Mucosa of descending colon (tissue), 3 donors: ENCODE measurements around the gene CERS6. TPM values are rescaled to one million over a fixed set of nuclear protein-coding genes. Genes with fewer than 3 reads are reported as not detected.
A peak's percentile ranks its signal among the peaks of the same experiment; 100 is the strongest.

ENCODE experiments used
- ATAC-seq: fragments of 200-7000 bp; cut with Tn5 transposase; one replicate; pipeline ENCODE4 v1.9.1; 2020; ENCODE audit warnings: mild to moderate bottlenecking, moderate library complexity
- DNase-seq, 3 donors: peaks; one replicate each; pipeline ENCODE4 v3.0.0-alpha.2; 2020
- H3K36me3 ChIP-seq: fragments of 200-600 bp; one replicate; pipeline ENCODE4 v1.8.0; 2021; ENCODE audit warnings: low read depth, mild to moderate bottlenecking
- H3K4me1 ChIP-seq: fragments of 200-600 bp; one replicate; pipeline ENCODE4 v1.8.0; 2021; ENCODE audit warnings: low read depth, mild to moderate bottlenecking
- H3K4me3 ChIP-seq: fragments of 200-600 bp; one replicate; pipeline ENCODE4 v1.8.0; 2021; ENCODE audit warnings: mild to moderate bottlenecking
- H3K9me3 ChIP-seq: fragments of 200-600 bp; one replicate; pipeline ENCODE4 v1.8.0; 2021; ENCODE audit warnings: mild to moderate bottlenecking
- intact Hi-C, 2 donors: fragments of 100-400 bp; cut with DNase I in 1 of 2; cut with micrococcal nuclease in 1 of 2; formaldehyde crosslinking; loops; one replicate each; pipeline versions ENCODE4 v1.11.0 to v1.11.1; 2022; cut with DNase I, micrococcal nuclease
- total RNA-seq, 3 donors: library from RNA; stranded (reverse); fragmentation: NEBNext Ultra II Directional in 2 of 3; extraction: Animal tissue kit (Norgen Biotek cat#: 25700) in 2 of 3; gene quantifications; one replicate each; pipeline versions ENCODE4 v1.2.1 to v1.2.4, GENCODE V29; 2021 to 2023
- TF ChIP-seq, protein P1 (sequence below): fragments of 200-600 bp; IDR thresholded peaks from one replicate; pipeline ENCODE4 v1.8.0; 2022; ENCODE audit warnings: antibody characterized with exemption, mild to moderate bottlenecking
- donor health status: DM: no; HTN: no; CAD: no; lungs with moderate emphysema.
- donor health status: DM: no; HTN: no; CAD: no.
- donor health status: DM: no; HTN: yes; CAD: no.

Gene CERS6
- total RNA-seq, 3 donors from 2014 or later = 27.4 to 67.2 (median 65.0) TPM

DNA sequence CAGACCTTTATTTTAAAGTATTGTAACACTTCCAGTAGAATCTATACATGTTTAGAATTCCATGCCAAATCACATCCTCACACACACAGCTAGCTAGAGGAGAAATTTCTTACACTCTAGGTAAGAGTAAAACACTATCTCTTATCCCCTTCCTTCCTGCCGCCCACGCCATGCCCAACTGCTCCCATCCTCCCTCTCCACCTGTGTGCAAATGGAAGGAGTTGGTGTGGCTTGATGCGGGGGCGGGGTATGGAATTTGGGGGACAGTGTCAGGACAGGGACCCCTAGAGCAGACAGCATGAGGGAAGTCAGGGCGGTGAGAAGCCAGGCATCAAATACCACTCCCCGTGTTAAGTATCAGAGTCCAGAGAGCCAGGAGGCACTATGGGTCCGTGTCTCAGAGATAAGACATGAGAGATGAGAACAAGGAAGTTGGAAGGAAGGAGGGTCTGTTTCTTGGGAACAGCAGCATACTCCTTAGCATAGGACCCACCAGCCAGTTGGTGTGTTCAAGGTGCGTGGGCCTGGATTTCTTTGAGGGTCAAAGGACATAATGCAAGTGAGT is 297.8 kb downstream of the CERS6 start:
- peaks cover 15% of the 10 kb centered on the region for H3K4me1 ChIP-seq
- intact Hi-C loops = no loop called here
- DNase-seq (no peak), ATAC-seq (no peak)
- no peak overlapping the region for H3K4me3 ChIP-seq
- H3K36me3 ChIP-seq = no peaks in the 10 kb centered on the region
- TF ChIP-seq, protein P1, sequence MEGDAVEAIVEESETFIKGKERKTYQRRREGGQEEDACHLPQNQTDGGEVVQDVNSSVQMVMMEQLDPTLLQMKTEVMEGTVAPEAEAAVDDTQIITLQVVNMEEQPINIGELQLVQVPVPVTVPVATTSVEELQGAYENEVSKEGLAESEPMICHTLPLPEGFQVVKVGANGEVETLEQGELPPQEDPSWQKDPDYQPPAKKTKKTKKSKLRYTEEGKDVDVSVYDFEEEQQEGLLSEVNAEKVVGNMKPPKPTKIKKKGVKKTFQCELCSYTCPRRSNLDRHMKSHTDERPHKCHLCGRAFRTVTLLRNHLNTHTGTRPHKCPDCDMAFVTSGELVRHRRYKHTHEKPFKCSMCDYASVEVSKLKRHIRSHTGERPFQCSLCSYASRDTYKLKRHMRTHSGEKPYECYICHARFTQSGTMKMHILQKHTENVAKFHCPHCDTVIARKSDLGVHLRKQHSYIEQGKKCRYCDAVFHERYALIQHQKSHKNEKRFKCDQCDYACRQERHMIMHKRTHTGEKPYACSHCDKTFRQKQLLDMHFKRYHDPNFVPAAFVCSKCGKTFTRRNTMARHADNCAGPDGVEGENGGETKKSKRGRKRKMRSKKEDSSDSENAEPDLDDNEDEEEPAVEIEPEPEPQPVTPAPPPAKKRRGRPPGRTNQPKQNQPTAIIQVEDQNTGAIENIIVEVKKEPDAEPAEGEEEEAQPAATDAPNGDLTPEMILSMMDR = no peak
- no peaks in the 10 kb centered on the region for H3K9me3 ChIP-seq

DNA sequence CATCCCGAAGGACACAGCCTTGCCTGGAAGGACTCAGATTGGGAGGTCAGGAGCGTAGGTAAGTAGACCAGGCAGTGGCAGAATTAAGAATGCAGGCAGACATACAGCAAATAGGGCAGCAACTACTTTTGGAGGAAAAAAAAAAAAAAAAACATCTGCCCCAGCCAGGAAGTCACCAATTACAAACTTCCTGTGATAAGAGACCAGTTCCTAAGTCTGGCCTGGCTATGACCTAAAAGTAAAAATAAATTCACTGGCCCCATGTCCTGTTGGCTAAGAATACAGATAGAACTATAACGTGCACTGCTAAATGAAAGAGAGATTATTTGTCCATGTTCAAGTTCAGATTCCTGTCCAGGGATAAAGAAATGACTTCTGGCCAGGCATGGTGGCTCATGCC is 301.2 kb downstream of the CERS6 start:
- ATAC-seq (peak; percentile 25), DNase-seq (no peak)
- H3K9me3 ChIP-seq = no peaks in the 10 kb centered on the region
- H3K4me3 ChIP-seq = no peak overlapping the region
- TF ChIP-seq, protein P1 = no peak
- H3K36me3 ChIP-seq = no peaks in the 10 kb centered on the region
- H3K4me1 ChIP-seq = peaks cover 12% of the 10 kb centered on the region
- intact Hi-C loops = loop anchor here (5.0 kb wide), 1 partner anchor 410 kb away; no protein-coding TSS in a partner anchor

DNA sequence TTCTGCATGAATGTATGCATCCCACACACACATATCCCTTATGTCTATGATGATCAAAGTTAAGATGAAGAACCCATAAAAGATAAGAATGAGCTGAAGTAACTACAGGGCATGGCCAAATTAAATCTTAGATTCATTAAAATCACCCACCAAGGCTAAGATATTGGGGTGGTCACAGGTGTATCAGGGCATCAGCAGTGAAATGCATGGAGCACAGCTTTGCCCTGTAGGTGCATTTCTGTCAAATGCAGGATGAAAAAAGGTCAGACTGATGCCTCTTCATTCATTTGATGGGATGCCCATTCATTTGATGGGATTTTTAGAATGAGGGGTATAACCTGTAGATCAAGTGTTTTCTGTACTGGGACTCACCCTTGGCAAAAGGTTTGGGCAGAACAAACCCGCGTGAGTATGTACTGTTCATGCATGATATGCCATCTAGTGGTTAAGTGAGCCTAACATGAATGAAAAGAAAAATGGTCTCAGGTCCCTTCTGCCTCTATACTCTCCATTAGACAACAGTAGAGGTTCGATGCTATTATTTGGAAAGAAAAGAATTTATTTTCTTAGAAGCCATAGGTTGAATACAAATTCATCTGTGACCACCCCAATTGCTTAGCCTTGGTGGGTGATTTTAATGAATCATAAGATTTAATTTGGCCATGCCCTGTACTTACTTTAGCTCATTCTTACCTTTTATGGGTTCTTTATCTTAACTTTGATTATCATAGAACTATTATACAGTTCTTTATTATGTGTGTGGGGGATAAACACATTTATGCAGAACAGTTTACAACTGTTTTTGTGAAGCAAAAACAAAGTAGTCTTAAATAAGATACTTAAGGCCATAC is 303.1 kb downstream of the CERS6 start:
- intact Hi-C loops = loop anchor here (5.0 kb wide), 1 partner anchor 412 kb away; no protein-coding TSS in a partner anchor
- peaks cover 12% of the 10 kb centered on the region for H3K4me1 ChIP-seq
- no peak overlapping the region for H3K4me3 ChIP-seq
- TF ChIP-seq, protein P1 = no peak
- ATAC-seq (peak; percentile 84), DNase-seq (peak in 1 of 3 donors; percentile 39)
- no peaks in the 10 kb centered on the region for H3K9me3 ChIP-seq
- H3K36me3 ChIP-seq = no peaks in the 10 kb centered on the region

DNA sequence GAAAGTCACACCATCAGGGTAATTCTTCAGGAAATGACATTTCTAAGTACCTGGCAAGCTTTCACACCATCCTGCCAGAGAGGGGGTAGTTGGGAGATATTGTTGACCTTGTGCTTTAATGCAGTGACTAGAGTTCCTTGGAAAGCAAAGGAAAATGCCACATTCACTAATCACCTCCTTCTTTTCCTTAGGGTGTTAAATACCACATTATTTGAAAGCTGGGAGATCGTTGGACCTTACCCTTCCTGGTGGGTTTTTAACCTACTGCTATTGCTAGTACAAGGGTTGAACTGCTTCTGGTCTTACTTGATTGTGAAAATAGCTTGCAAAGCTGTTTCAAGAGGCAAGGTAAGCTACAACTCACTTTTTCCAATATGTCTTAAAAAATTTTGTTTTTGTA is 309.3 kb downstream of the CERS6 start:
- Histone ChIP-seq H3K9me3 (no peaks in the 10 kb centered on the region), H3K4me3 (no peak overlapping the region), H3K4me1 (no peaks in the 10 kb centered on the region), H3K36me3 (no peaks in the 10 kb centered on the region)
- TF ChIP-seq, protein P1 = no peak
- DNase-seq (no peak), ATAC-seq (no peak)
- intact Hi-C loops = no loop called here

DNA sequence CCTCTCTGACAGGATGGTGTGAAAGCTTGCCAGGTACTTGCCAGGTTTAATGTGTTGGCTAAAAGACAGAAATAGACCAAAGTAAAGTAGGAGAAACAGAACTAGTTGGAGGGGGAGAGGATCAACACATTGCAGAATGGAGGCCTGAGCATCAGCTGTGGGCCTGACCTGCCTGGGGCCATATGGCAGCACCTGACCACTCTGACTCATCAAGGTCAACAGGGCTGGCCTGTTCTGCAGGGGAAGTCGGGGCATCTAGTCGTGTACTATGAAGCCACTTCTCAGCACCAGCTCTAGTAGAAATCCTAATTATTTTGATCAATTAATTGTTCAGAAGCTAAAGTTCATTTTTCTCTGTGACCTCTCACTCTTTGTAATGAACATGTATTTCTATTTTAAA is 310.5 kb downstream of the CERS6 start:
- Histone ChIP-seq H3K36me3 (no peaks in the 10 kb centered on the region), H3K9me3 (no peaks in the 10 kb centered on the region), H3K4me3 (no peak overlapping the region), H3K4me1 (no peaks in the 10 kb centered on the region)
- TF ChIP-seq, protein P1 = no peak
- DNase-seq (no peak), ATAC-seq (peak; percentile 29)
- intact Hi-C loops = no loop called here
